HG02870 (cell line): ENCODE data around the gene ACTR2.

Experiments
- ATAC-seq: cut with Tn5 transposase; IDR thresholded peaks from one replicate; pipeline ENCODE4 v1.9.1; 2021; ENCODE audit warnings: mild to moderate bottlenecking, moderate library complexity; ENCODE audit not compliant: unreplicated experiment

Gene ACTR2

DNA sequence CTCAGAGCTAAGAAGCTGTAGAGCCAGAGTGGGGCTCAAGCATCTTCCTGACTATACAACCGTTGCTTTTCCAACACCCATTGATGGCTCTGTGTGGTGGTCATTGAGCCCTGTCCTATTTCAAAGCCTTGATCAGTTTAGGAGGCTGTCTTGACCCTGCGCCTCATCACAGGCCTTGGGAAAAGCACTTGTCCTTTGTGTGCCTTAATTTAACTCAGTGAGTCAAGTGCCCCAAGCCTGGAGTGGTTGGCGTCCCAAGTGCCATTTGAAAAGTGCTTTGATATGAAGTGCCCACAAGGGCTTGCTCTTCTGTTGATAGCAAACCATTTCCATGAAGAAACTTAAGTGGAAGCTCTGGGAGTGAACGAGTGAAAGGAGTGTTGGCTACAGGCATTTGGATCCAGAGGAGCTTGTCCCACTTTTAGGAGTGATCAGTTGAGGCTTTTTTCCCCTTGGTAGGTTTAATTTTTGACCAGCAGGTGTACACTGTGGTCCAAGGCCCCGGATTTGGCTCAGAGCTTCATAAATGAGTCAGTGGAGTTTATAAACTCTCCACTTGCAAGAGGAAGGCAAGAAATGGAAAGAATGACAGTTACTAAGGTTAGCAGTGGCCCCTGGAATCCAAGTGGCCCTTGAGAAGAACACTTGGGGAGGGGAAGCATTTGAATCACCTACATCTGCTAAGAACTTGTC is 50.3 kb downstream of the ACTR2 start:
- peak; percentile 47 for ATAC-seq

GRCh38 chr2:65278531-65278981 is 50.9 kb downstream of the ACTR2 start:
- ATAC-seq: no peak

DNA sequence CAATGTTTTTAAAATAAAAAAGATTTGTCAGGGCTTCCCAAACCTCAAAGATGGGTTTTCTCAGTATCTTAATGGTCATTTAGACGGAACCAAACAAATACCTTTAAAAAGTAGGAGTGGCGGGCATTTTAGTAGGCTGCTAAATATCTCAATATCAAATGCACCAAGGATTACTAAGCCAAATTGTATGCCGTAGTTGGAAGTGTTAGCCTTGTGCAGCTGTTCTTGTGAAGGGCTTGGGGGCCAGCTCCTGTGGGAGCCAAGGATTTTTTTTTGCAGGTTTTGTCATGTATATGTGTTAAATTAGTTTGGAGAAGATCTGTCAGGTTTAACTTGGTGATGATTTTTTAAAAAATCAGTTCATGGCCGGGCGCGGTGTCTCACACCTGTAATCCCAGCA is 52.1 kb downstream of the ACTR2 start:
- no peak for ATAC-seq

DNA sequence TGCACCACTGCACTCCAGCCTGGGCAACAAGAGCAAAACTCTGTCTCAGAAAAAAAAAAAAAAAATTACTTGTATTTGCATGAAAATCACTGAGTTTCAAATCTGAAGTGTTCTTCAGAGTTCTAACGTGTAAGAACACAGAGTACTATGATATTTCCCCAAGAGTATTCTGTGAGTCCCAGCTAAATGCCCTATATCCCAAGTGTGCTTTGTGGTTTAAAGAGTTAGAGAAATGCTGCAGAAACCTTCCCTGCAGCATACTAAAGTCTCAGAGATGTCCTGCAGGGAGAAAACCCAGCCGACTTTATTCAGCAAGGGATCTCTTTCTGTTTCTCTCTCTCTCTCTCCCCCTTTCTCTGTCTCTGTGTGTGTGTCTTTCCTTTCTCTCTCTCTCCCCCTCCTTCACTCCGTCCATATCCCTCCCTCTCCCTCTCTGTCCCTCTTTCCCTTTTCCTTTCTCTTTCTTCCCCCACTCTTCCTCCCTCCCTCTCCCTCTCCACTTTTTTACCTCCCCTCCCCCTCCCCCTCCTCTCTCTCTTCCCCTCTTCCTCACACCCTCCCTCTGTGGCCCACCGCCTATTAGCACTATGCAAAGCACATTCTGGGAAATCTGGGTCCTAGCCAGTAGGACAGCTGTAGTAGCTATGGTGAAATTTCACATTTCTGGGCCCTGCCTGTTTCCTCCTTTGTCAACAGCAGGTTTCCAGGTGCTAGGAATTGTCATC is 54.2 kb downstream of the ACTR2 start:
- ATAC-seq: no peak

DNA sequence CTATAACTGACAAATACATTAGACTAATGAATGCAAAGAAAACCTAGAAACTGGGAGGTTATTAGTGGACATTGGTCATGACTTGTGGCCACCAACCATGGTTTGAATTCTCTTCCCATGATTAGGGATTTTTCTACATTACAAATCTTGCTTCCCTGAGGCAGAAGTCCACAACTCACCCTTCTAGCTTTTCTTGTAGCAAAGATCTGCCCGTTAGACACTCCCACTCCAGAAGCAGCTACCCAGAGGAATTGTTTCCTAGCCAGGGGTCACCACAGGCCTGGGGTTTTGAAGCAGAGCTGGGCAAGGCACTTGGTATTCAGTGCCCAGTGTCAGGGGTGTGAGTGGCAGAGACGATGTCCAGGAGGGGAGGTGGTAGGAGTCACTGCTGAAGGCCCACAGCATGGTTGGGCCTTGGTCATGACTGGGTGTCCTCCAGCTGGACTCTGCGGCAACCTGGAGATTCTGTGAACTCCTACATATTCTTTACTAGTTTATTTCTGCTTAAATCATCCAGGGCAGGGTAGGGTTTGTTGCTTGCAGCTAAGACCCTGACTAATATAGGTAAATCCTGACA is 54.9 kb downstream of the ACTR2 start:
- ATAC-seq: no peak

DNA sequence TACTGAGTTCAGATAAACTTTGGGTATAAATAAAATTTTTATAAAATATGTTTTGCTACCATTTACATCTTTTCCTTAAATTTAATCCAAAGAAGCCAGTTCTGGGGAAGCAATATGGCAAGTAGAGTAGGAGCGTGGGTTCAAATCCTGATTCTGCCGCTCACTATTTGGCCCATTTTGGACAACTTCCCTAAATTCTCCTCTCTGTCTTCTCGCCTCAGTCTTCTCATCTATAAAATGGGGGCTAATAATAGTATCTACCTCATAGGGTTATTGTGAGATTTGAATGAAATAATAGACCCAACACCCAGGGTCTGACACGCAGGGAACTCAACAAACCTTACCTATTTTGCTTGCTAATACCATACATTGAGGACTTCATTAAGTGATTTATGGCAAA is 59.7 kb downstream of the ACTR2 start:
- no peak for ATAC-seq

GRCh38 chr2:65291216-65292105 is 63.8 kb downstream of the ACTR2 start:
- ATAC-seq: no peak

- ATAC-seq: no peak
Measured at GRCh38 chr2:65292106-65292400, 64.4 kb downstream of the ACTR2 start.

GRCh38 chr2:65292461-65293011 is 64.9 kb downstream of the ACTR2 start:
- no peak for ATAC-seq

GRCh38 chr2:65293376-65293775 is 65.7 kb downstream of the ACTR2 start:
- ATAC-seq: no peak

DNA sequence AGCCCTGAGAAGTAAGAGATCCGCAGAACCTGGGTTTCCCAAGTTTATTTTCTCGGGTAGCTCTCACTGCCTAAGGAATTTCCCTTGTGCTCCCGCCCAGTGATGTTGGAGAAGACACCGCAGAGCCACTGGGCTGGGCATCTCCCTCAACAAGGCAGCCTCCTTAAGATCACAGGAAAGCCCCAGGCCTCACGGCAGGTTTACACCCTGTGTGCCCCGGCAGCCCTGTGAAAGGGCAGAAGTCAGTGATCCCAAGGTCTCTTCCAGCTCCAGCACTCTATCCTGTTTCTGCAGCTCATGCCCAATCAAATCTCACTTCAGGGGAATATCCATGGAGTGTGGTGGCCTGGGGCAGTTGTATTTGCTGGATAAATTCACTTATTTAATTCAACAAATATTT is 66.5 kb downstream of the ACTR2 start:
- no peak for ATAC-seq

GRCh38 chr2:65294701-65295100 is 67.1 kb downstream of the ACTR2 start:
- ATAC-seq: no peak

DNA sequence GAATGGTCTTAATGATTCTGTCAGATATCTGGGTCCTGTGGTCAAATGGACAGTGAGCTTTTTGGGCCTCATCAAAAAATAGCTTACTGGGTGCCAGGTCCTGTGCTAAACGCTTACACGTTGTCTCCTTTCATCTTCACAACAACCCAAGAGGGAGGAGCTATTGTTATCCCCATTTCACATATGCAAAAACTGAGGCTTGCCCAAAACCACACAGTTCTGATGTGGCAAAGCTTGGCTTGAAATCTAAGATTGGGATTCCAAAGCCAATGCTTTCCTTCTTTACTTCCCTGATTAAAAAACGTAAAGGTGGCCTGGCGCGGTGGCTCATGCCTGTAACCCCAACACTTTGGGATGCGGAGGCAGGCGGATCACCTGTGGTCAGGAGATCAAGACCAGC is 69.3 kb downstream of the ACTR2 start:
- ATAC-seq: no peak

DNA sequence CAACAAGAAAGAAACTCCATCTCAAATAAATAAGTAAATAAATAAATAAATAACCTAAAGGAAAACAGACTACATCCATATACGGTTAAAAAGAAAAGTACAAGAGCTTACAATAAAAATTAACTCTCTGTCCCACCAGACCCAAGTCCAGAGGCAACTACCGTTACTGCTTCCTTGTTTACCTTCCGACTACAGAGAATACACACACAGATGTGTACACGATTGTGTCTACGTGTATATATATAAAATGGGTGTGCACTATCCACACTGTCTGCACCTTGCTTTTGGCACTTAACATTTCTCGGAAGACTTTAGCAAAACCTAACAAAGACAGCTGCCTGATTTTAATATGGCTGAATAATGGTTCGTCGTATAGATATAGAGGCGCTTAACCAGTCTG is 69.9 kb downstream of the ACTR2 start:
- no peak for ATAC-seq

DNA sequence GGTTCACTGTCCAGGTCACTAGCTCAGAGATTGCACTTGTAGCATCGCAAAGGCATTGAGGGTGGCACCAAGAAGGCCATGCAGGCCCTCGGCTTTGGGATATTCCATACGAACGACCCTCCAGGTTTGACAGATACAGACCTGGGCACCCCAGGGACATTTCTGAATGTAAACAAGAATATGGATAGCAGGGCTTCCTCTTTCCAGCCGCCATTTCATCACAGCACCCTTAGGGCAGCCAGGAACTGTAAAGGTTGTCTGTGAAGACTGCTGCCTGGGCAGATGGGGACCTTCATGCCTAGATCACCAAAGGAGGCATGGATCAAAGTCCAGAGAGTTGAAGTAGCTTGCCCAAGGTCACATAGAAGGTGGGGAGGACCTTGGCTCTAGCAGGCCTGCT is 70.5 kb downstream of the ACTR2 start:
- no peak for ATAC-seq

GRCh38 chr2:65299246-65299645 is 71.6 kb downstream of the ACTR2 start:
- ATAC-seq: no peak

DNA sequence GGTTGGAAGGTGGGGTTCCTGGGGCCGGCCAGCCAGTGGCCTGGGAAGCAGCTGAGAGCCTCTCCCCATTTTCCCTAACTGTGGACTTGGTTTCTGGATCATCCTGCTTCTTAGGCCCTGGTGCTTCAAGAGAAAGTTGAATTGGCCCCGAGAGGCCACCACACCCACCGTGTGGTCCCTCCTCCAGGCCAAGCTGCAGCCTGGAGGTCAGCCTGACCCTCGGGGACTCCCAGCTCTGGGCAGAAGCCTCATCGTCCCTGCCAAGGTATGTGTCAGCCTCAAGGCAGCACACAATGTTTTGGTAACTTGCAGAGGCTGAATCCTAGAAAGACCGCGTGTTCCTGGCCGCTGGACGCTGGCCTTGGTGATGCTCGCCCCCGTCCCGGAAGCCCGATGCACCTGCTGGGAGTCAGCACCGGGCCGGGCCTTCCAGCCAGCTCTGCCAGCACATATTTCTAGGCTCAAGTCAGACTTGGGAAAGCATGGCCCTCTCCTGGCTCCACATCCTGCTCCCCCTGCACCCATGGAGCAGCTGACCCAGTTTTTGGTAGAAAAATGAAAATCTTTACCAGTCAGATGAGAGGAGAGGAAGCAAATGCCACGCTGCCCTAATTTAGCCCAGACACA is 72.6 kb downstream of the ACTR2 start:
- ATAC-seq: no peak

DNA sequence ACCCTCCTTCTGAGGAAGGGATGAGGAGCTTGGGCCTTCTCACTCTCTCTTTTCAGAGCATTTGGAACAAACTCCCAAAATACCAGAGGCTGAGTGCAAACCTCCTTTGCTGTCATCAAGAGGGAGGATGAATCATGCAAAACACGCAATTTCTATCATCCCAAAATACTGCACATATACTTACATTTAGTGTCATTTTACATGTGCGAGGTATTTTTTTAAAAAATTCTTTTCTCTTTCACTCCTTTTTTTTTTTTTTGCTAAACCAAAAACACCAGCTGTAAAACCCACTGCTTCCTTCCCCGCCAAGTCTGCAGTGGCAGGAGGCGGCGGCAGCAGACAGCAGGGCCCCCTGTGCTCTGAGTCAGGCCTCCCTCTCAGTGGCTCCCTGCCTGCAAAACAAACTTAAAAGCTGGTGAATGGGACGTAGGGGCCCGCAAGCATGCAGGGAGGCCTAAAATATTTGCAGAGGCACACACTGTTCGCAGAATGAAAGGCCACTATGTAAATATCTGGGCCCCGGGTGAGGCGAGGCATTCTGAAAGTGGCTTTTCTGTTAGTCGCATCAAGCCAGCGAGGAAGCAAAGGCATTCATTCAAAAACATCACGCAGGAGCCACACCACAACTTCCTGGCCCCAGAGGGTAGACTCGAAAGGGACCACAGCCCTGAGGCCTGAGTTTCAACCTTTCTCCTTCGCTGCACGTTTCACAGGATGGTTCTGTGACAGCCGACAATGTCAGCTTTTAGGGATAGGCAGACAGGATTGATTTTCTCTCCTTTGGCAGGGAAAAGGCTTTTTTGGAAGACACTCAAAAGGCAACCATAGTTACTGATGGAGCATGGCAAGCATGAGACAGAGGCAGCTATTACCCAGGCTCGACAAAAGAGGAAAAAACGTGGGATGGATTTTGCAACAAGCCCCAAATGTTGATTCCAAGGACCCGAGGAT is 73.4 kb downstream of the ACTR2 start:
- peak; percentile 93 for ATAC-seq

DNA sequence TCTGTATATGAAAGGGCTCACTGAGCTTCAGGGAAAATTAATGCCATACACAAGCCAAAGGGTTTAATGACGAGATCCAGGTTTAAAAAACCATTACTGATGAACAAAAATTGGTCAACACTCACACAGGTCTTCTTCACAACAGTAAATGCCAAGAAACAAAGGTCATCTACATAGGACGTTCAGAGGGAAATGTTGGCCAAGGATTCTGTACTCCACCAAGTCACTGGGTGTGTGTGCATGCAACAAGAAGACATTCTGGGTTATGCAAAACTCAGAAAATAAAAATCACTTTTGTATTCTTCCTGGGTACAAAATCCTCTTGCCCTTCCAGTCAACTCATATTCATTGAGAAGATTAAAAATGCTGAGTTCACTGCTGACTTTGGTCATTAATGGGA is 78.3 kb downstream of the ACTR2 start:
- no peak for ATAC-seq

GRCh38 chr2:65309699-65310098 is 82.1 kb downstream of the ACTR2 start:
- no peak for ATAC-seq
